Prostate gland (tissue), 2 donors: Measurements from ENCODE around the gene NINJ1. TPM values are rescaled to one million over a fixed set of nuclear protein-coding genes. Genes with fewer than 3 reads are reported as not detected.

ENCODE experiments used
- DNase-seq: peaks from one replicate; pipeline ENCODE4 v3.0.0-alpha.2; 2019; ENCODE audit warnings: low spot score
- H3K27ac ChIP-seq, 2 donors: fragments of 200-600 bp; sonication (generic); 2 replicates each; pipeline ENCODE4 v1.5.1; 2017 to 2019
- H3K27me3 ChIP-seq: fragments of 200-600 bp; sonication (generic); replicated peaks from 2 replicates; pipeline ENCODE4 v1.5.1; 2019; ENCODE audit not compliant: insufficient read depth
- H3K36me3 ChIP-seq, 2 donors: fragments of 200-600 bp; sonication (generic); 1 replicate in 1 of 2; 2 replicates in 1 of 2; pipeline versions ENCODE4 v1.5.1 to v1.8.1; 2017 to 2019
- H3K4me1 ChIP-seq: fragments of 200-600 bp; sonication (generic); replicated peaks from 2 replicates; pipeline ENCODE4 v1.5.1; 2019
- H3K4me3 ChIP-seq, 2 donors: fragments of 200-600 bp; sonication (generic); 2 replicates each; pipeline ENCODE4 v1.5.1; 2017 to 2019
- H3K9me3 ChIP-seq: fragments of 200-600 bp; sonication (generic); 2 replicates; pipeline ENCODE4 v1.5.1; 2017
- CTCF ChIP-seq, 4 experiments: fragments of 200-600 bp in 2 of 4; fragments of 450-650 bp in 2 of 4; sonication (generic) in 2 of 4; IDR thresholded peaks; 1 replicate in 3 of 4; 2 replicates in 1 of 4; pipeline ENCODE4 v1.5.1; 2016 to 2019; ENCODE audit warnings: antibody characterized with exemption in 4 of 4, mild to moderate bottlenecking in 2 of 4, moderate library complexity in 2 of 4
- POLR2A ChIP-seq: fragments of 450-650 bp; IDR thresholded peaks from one replicate; pipeline ENCODE4 v1.6.1; 2016; ENCODE audit warnings: antibody characterized with exemption, mild to moderate bottlenecking
- POLR2AphosphoS5 ChIP-seq: sonication (generic); formaldehyde crosslinking; IDR thresholded peaks from one replicate; pipeline ENCODE4 v1.6.1; 2017; ENCODE audit warnings: antibody characterized with exemption
- WGBS: methylation state at CpG from one replicate; pipeline ENCODE4 v1.1.5; 2018; 5-methylcytosine and 5-hydroxymethylcytosine counted together
- intact Hi-C: fragments of 100-400 bp; cut with DNase I; formaldehyde crosslinking; loops from one replicate; pipeline ENCODE4 v1.14.2; 2022
- total RNA-seq, 2 donors: library from RNA; depleted of rRNA; stranded (reverse); fragments of >200 nt; gene quantifications; one replicate each; pipeline ENCODE4 v1.1.0, GENCODE V29; 2016

The NINJ1 gene
- total RNA-seq, 2 donors from 2014 or later, result 139 to 183 TPM

GRCh38 chr9:93126151-93126781 is 7.8 kb downstream of the NINJ1 start:
- Histone ChIP-seq H3K27ac (peak overlapping the region; percentile 54 to 60), H3K9me3 (no peaks in the 10 kb centered on the region), H3K27me3 (no peaks in the 10 kb centered on the region), H3K4me1 (peaks cover 20% of the 10 kb centered on the region), H3K4me3 (no peak overlapping the region), H3K36me3 (no peaks in the 10 kb centered on the region)
- intact Hi-C loops, result no loop called here
- no peak for DNase-seq
- TF ChIP-seq POLR2AphosphoS5 (no peak), POLR2A (no peak), CTCF (IDR thresholded peaks at IDR 0.05) (no peak)
- 76% methylated on average over 20 of the region's 23 CpGs for WGBS

GRCh38 chr9:93125331-93125894 is 8.6 kb downstream of the NINJ1 start:
- no peaks in the 10 kb centered on the region for H3K27me3 ChIP-seq
- H3K27ac ChIP-seq, result no peak overlapping the region
- H3K4me3 ChIP-seq, result no peak overlapping the region
- 91% methylated on average over 10 of the region's 10 CpGs for WGBS
- TF ChIP-seq POLR2A (no peak), CTCF (IDR thresholded peaks at IDR 0.05) (no peak), POLR2AphosphoS5 (no peak)
- DNase-seq, result no peak
- peaks cover 12% of the 10 kb centered on the region for H3K4me1 ChIP-seq
- H3K36me3 ChIP-seq, result no peaks in the 10 kb centered on the region
- intact Hi-C loops, result no loop called here
- H3K9me3 ChIP-seq, result no peaks in the 10 kb centered on the region

- intact Hi-C loops, result no loop called here
- peaks cover 12% of the 10 kb centered on the region for H3K4me1 ChIP-seq
- no peaks in the 10 kb centered on the region for H3K36me3 ChIP-seq
- no peak for DNase-seq
- H3K27ac ChIP-seq, result no peak overlapping the region
- H3K4me3 ChIP-seq, result no peak overlapping the region
- no peaks in the 10 kb centered on the region for H3K27me3 ChIP-seq
- no peak for TF ChIP-seq CTCF (IDR thresholded peaks at IDR 0.05)
- no peak for TF ChIP-seq POLR2A
- TF ChIP-seq POLR2AphosphoS5, result no peak
- 89% methylated on average over 12 of the region's 16 CpGs for WGBS
- H3K9me3 ChIP-seq, result no peaks in the 10 kb centered on the region
Measured at GRCh38 chr9:93124793-93125192, 9.3 kb downstream of the NINJ1 start.

GRCh38 chr9:93123561-93124283 is 10.3 kb downstream of the NINJ1 start:
- Histone ChIP-seq H3K4me3 (no peak overlapping the region), H3K4me1 (peaks cover 12% of the 10 kb centered on the region), H3K27ac (no peak overlapping the region), H3K27me3 (no peaks in the 10 kb centered on the region), H3K36me3 (no peaks in the 10 kb centered on the region), H3K9me3 (no peaks in the 10 kb centered on the region)
- intact Hi-C loops, result no loop called here
- TF ChIP-seq POLR2AphosphoS5, result no peak
- no peak for TF ChIP-seq CTCF (IDR thresholded peaks at IDR 0.05)
- TF ChIP-seq POLR2A, result no peak
- DNase-seq, result no peak
- 91% methylated on average over 14 of the region's 14 CpGs for WGBS
